DMS79 treated with DMSO at 0.1 percent for 48 hours (cell line): ENCODE data around the gene LGALS4.
"Not testable (repeated sequence)": the region's sequence is repeated elsewhere in the genome, so short reads cannot be mapped to it uniquely, and the experiment has no call there.

Experiments used
- DNase-seq: peaks from one replicate; lab custom pipeline; 2025; lab: John Stamatoyannopoulos, UW

The LGALS4 gene

GRCh38 chr19:38795549-38795948 lies 17.2 kb downstream of the LGALS4 start:
- DNase-seq = no peak

DNA sequence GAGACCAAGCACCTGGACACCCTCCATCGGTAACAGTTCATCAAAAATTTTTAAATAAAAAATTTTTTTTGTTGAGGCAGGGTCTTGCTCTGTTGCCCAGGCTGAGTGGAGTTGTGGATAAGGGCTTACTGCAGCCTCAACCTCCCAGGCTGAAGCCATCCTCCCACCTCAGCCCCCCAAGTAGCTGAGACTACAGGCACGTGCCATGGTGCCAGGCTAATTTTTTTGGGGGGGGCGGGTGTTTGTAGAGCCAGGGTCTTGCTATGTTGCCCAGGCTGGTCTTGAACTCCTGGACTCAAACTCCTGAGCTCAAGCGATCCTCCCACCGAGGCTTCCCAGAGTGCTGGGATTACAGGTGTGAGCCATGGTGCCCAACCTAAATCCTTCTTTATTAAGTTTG lies 19.1 kb downstream of the LGALS4 start:
- no peak for DNase-seq

GRCh38 chr19:38793177-38793576 lies 19.6 kb downstream of the LGALS4 start:
- peak; percentile 57 for DNase-seq

- DNase-seq = no peak
Measured at GRCh38 chr19:38792250-38793111, 20.3 kb downstream of the LGALS4 start.

- DNase-seq = not testable (repeated sequence)
Measured at GRCh38 chr19:38791451-38792064, 21.2 kb downstream of the LGALS4 start.

GRCh38 chr19:38790507-38791403 lies 22.0 kb downstream of the LGALS4 start:
- DNase-seq = not testable (repeated sequence)

GRCh38 chr19:38788478-38789243 lies 24.1 kb downstream of the LGALS4 start, which contains the start of gene LGALS7B:
Gene LGALS7B (plus strand): TSS chr19:38789200. CDS start chr19:38789227, 27 bp downstream.
- no peak for DNase-seq

- DNase-seq = no peak
Measured at GRCh38 chr19:38786572-38787265, 26.0 kb downstream of the LGALS4 start.

- DNase-seq = not testable (repeated sequence)
Measured at GRCh38 chr19:38786061-38786460, 26.7 kb downstream of the LGALS4 start.

GRCh38 chr19:38785187-38785699 lies 27.5 kb downstream of the LGALS4 start:
- no peak for DNase-seq

DNA sequence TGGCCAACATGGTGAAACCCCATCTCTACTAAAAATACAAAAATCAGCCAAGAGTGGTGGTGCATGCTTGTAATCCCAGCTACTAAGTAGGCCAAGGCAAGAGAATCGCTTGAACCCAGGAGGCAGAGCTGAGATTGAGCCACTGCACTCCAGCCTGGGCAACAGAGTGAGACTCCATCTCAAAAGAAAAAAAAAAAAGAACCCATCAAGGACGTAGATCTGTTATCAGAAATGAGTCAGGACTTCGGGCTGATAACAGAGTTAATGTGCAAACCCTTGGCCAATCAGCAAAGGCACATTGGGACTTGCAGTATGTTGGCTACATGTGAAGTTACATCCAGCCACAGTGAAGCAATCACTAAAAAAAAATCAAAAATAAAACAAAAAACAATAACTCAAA lies 28.5 kb downstream of the LGALS4 start:
- no peak for DNase-seq

- DNase-seq = not testable (repeated sequence)
Measured at GRCh38 chr19:38782212-38782611, 30.5 kb downstream of the LGALS4 start.

DNA sequence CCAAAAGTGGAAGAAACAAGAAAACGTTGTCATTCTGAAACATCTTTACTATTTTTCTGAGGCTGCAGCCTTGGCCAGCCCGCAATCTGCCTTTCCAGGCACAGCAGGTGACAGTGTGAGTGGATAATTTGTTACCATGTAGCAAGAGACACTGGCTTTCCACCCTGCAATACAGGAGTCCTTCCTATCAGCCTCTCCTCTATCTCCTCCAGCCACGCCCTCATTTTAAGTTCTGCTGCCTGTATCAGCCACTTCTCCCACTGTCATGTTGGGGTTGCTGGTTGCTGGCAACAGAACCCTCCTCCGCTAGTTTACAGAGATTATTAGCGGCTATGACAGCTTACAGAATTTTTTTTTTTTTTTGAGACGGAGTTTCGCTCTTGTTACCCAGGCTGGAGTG lies 31.7 kb downstream of the LGALS4 start:
- no peak for DNase-seq

DNA sequence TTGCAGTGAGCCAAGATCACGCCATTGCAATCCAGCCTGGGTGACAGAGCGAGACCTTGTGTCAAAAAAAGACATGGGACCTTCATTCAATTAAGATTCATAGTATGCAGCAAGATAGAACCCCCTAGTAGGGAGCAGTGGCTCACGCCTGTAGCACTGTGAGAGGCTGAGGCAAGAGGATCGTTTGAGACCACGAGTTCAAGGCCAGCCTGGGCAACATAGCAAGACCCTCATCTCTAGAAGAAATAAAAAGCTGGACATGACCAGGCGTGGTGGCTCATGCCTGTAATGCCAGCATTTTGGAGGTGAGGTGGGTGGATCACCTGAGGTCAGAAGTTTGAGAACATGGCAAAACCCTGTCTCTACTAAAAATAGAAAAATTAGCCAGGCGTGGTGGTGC lies 32.3 kb downstream of the LGALS4 start:
- DNase-seq = no peak

DNA sequence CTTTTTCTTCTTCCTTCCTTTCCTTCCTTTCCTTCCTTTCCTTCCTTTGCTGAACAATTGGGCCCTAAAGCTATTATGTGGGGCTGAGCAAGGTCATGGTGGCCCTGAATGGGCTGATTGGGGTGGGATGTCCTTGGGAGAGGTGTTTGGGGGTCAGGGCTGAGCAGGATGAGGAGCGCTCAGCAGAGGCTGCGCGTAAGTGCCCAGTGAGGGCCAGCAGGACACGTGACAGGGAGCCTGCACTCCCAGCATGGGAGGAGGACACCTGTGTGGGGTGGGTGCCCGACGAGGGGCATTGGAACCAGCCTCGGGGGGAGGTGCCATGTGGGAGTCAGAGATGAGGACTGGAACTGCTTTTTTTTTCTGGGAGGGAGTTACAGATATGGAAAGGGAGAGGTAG lies 34.0 kb downstream of the LGALS4 start:
- no peak for DNase-seq

DNA sequence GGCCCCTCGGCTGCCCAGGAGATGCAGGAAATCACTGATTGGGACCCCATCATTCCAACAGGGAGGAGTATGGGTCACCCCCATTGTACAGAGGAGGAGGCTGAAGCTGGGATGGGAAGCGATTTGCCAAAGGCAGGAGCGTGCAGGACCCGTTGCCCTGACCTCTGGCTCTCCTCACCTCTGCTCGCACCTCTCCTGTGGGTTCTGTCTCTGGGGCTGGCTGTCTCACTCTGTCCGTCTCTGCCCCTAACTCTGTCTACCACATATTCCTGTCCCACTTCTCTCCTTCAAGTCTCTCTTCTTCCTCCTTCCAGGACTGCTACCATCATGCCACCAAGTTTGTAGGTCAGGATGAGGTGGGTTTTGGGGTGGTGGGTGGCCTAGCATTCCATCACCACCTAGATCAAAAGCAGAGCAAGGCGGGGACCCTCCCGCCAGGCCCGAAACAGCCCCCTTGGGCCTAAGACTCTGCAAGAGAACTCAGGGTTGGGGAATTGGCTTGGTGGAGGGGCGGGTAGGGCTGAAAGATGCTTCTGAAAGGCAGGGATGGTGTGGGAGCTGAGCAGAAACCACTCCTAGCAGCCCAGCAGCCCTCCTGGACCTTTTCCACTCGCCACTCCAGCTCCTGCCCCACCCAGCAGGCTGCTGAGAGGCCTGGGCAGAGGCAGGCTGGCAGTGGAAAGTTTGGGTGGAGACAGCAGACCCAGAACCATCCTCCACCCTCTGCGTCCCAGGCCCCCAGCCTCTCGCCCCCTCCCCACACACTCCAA lies 38.4 kb downstream of the LGALS4 start:
- DNase-seq = no peak

DNA sequence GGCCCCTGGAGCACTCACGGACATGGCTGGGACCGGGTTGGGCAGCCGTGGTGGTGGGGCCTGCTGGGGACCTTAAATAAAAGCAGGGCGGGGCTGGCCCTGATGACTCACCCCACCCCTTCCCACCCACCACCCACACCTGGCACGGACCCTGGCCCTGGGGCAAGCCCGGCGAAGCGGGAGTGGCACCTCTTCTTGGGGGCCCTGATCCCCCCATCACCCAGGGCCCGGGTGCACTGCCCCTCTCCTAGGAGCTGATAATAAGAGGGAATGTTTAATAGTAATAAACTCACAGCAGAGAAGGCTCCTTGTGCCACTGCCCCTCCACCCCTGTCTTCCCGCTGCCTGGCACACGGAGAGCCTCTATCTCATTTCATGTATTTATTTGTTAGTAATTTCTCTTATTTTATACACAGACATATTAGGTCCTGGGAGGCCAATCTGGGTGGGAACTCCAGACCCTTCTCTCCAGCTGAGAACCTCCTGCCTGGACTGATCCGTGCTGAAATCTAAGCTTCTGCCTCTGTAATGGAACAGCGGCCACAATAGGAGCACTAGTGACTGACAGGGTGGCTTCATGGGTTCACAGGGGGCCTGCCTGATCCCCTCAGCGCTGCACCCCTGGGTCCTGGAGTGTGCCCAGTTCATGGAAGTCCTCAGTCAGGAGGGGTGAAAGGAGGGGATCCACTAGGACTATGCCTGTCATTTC lies 39.1 kb downstream of the LGALS4 start, which contains the start of gene LGALS7:
Gene LGALS7, minus strand, starts transcription at position 49 of the 709 bp plus-strand sequence. Its CDS starts 25 bp downstream, at position 24.
- no peak for DNase-seq

DNA sequence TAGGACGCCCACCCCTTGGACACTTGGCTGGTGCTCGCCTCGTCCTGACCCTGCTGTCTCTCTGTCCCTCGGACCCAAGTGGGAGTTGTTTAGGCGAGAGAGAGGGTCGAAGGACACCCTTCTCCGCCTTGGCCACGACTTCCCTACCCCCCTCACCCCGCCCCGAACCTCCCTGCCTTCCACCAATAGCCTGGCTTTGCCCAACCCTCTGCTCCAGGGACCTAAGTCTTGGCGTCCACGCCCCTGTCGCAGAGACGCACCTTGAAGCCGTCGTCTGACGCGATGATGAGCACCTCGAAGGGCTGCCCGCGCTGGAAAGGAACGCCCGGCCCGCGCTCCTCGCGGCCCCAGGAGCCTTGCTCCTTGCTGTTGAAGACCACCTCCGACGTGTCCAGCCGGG lies 41.2 kb downstream of the LGALS4 start:
- DNase-seq = not testable (repeated sequence)

DNA sequence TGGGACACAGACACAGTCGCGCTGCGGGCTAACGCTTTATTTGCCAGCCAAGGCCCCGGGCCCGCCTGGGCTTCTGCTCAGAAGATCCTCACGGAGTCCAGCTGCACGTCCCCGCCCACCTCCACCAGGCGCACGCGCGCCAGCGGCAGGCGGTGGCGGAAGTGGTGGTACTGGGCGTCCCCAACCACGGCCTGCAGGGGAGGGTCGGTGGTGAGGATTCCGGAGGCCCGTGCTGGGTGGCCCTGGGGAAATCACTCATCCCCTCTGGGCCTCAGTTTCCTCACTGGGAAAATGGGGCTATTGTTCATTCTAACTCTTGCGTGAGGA lies 41.8 kb downstream of the LGALS4 start:
- DNase-seq = not testable (repeated sequence)
